ENCODE measurements around the gene TBC1D22A.

Gene TBC1D22A

DNA sequence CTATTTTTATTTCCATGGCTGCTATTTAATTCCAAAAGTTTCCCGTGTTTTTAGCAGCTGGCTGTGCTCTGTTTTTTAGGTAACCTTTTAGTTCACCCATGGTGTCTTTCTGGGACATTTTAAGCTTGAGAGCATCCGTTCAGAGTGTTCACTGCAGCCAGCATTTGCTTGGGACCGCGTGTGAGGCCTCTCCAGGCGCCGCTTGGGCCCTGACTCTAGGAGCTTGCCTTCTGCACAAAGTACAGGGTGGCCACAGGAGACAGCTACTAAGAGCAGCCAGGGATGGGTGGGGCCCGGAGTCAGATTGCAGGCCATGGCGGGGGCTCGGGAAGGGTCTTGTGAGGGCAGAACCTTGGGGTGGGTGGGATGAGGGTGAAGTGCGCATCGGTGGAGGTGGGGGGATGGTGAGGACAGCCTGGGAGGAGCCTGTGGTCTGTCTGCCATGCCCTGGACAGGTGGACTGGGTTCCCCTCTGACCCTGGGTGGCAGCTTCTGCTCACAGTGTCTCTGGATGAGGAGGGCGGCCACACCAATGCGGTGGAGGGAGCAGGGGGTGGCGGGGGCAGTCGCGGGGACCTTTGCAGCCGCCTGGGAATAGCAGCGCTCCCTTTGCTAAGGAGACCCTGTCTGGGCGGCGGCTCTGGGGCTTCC, 288.1 kb downstream of the TBC1D22A start:
- H3K4me3 ChIP-seq (ENCODE audit: low read depth, low read length) = no peak overlapping the region
- no peak for DNase-seq (ENCODE audit: low read depth, low spot score)
- POLR2A ChIA-PET = no interaction called here
- CTCF ChIA-PET = interaction anchor here (1.5 kb wide), 1 partner anchor 46 kb away, joined by 3 read pairs; no protein-coding TSS in a partner anchor
- TF ChIP-seq, protein P1, sequence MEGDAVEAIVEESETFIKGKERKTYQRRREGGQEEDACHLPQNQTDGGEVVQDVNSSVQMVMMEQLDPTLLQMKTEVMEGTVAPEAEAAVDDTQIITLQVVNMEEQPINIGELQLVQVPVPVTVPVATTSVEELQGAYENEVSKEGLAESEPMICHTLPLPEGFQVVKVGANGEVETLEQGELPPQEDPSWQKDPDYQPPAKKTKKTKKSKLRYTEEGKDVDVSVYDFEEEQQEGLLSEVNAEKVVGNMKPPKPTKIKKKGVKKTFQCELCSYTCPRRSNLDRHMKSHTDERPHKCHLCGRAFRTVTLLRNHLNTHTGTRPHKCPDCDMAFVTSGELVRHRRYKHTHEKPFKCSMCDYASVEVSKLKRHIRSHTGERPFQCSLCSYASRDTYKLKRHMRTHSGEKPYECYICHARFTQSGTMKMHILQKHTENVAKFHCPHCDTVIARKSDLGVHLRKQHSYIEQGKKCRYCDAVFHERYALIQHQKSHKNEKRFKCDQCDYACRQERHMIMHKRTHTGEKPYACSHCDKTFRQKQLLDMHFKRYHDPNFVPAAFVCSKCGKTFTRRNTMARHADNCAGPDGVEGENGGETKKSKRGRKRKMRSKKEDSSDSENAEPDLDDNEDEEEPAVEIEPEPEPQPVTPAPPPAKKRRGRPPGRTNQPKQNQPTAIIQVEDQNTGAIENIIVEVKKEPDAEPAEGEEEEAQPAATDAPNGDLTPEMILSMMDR (IDR thresholded peaks at IDR 0.05; ENCODE audit: insufficient read depth, low read length, missing control alignments) = no peak

DNA sequence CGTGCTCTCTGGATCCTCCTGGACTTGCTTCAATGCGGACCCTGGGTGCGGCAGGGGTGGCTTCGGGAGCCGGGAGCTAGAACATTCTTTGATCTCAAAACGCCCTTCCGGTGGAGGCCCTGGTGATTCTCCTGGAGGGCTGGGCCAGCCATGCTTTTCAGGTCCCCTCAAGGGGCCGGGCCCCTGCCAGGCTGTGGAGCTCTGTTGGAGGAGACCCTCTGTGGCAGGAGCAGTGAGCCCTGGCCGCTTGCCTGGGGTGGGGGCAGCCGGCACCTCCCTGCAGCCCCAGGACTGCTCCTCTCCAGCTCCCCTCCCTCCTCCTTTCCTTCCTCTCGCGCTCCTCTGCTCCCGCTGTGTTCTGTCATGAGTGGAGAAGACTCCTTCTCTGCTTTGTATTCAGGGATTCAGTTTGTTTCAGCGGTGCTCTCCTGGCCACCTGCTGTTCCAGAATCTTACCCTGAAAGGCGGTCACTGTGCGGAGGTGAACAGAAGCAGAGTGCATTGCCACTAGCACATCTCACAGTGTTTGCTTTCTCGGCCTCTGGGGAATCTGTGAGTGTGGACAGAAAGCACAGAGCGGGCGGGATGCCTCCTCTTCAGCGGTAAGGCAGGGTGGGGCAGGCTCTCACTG, 289.1 kb downstream of the TBC1D22A start:
- DNase-seq (ENCODE audit: low read depth, low spot score) = no peak
- ChIA-PET POLR2A (no interaction called here), CTCF (no interaction called here)
- no peak overlapping the region for H3K4me3 ChIP-seq (ENCODE audit: low read depth, low read length)
- TF ChIP-seq, protein P1 (IDR thresholded peaks at IDR 0.05; ENCODE audit: insufficient read depth, low read length, missing control alignments) = no peak

DNA sequence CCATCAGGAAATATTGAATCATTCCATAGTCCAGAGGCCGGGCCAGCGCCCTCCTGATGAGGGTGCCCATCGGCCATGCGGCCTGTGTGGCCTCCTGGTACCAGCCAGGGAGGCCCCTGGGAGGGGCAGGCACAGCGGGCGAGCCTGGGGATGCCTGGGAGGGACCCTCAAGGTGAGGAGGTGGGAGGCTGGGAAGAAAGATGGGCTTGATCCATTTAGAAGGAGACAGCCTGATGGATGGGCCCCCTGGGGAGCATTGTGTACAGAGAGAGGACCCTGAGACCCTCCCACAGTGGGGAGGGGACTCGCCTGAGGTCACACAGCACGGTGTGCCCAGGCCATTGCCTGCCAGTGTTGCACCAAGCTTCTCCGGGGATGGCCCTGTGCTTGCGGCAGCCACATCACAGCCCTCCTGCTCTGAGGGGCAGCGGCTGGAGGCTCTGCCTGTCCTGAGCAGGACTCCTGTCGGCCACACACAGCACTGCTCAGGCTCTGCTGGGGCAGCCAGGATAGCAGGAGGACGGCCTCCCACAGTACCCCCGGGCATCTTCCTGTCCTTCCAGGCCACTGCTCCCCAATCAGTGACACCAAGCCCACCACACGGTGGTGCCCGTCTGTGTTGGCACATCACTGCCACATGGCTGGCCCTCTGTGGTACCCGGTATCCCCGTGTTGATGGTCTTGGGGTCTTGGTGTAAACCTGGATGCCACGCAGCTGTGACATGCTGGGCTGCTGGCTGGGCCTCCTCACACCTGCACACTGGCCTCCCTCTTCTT, 290.0 kb downstream of the TBC1D22A start:
- CTCF ChIA-PET = no interaction called here
- TF ChIP-seq, protein P1 (IDR thresholded peaks at IDR 0.05; ENCODE audit: insufficient read depth, low read length, missing control alignments) = no peak
- no peak overlapping the region for H3K4me3 ChIP-seq (ENCODE audit: low read depth, low read length)
- no peak for DNase-seq (ENCODE audit: low read depth, low spot score)
- POLR2A ChIA-PET = no interaction called here

DNA sequence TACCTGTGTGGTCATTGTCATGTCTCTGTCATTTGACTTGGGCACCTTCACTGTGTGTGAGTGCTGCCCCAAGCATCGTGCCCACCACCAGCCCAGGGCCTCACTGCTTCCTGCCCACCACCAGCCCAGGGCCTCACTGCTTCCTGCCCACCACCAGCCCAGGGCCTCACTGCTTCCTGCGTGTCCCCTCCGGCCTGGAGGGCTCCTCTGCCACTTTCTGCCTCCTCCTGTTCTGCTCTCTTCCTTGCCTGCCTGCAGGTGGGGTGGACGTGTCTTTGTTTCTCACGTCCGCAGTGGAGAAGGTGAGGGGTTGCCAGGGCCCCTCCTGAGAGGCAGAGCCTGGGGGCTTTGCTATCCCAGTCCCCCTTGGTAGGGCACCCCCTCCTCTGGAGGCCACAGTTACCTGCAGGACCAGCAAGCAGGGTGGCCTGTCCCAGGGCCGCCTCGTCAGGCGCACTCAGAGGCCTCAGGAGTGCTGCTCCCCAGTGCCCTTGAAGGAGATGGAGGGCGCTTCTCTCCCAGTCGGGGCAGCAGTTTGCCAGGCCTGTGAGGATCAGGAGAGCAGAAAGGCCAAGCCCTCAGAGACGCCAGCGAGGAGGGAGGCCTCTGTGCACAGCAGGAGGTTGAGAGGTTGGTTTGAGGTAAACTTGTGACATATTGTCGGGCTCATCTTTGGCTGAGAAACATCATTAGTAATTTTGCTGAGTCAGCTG, 290.7 kb downstream of the TBC1D22A start:
- TF ChIP-seq, protein P1 (IDR thresholded peaks at IDR 0.05; ENCODE audit: insufficient read depth, low read length, missing control alignments) = no peak
- DNase-seq (ENCODE audit: low read depth, low spot score) = no peak
- no peak overlapping the region for H3K4me3 ChIP-seq (ENCODE audit: low read depth, low read length)
- CTCF ChIA-PET = interaction anchor here (1.4 kb wide), 1 partner anchor 208 kb away, joined by 6 read pairs; no protein-coding TSS in a partner anchor
- POLR2A ChIA-PET = no interaction called here

DNA sequence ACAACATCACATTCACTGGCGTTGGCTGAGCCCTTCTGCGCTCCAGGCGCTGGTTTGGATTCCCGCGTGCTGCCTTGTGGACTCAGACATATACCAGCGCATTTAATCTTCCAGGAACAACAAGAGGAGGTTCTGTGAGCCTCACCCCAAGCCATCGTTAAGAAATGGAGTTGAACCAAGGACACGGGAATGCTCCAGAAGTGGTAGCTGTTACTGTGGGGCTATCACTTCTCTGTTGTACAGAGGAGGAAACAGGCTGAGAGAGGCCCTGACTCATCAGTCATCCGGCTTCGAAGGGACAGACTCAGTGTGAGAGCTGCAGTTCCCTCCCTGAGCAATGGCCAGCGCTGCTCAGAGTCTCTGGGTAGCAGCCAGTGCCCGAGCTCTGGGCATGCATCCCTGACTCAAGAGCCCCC, 291.3 kb downstream of the TBC1D22A start:
- H3K4me3 ChIP-seq (ENCODE audit: low read depth, low read length) = no peak overlapping the region
- TF ChIP-seq, protein P1 (IDR thresholded peaks at IDR 0.05; ENCODE audit: insufficient read depth, low read length, missing control alignments) = no peak
- POLR2A ChIA-PET = interaction anchor here (0.6 kb wide), 1 partner anchor 9 kb away, joined by 3 read pairs; no protein-coding TSS in a partner anchor
- DNase-seq (ENCODE audit: low read depth, low spot score) = peak; percentile 37
- CTCF ChIA-PET = interaction anchor here (0.9 to 1.4 kb wide), 2 partner anchors 9 to 209 kb away, joined by 3 to 6 read pairs; no protein-coding TSS in a partner anchor
